Muscle of leg (tissue), 16 donors: ENCODE data around the gene SLCO1C1. TPM values are rescaled to one million over a fixed set of nuclear protein-coding genes. Genes with fewer than 3 reads are reported as not detected.

Source experiments
- DNase-seq: peaks from one replicate; pipeline ENCODE4 v3.0.0; 2013
- H3K27ac ChIP-seq: one replicate; pipeline ENCODE4 v1.5.1; 2013; ENCODE audit warnings: mild to moderate bottlenecking, low read length, control low read depth
- H3K27me3 ChIP-seq: one replicate; pipeline ENCODE4 v1.6.1; 2013; ENCODE audit warnings: low read length; ENCODE audit not compliant: control insufficient read depth, insufficient read depth
- H3K36me3 ChIP-seq: one replicate; pipeline ENCODE4 v1.6.1; 2013; ENCODE audit warnings: low read length; ENCODE audit not compliant: control insufficient read depth, insufficient read depth
- H3K4me1 ChIP-seq: one replicate; pipeline ENCODE4 v1.6.1; 2013; ENCODE audit warnings: low read length; ENCODE audit not compliant: control insufficient read depth, insufficient read depth
- H3K4me3 ChIP-seq: one replicate; pipeline ENCODE4 v1.5.1; 2013; ENCODE audit warnings: low read length, control low read depth
- H3K9me3 ChIP-seq: replicated peaks from 2 replicates; pipeline ENCODE4 v1.6.1; 2013; ENCODE audit warnings: low read depth, low read length; ENCODE audit not compliant: control insufficient read depth
- WGBS: methylation state at CpG from one replicate; pipeline ENCODE4 v1.1.5; 2013; ENCODE audit warnings: missing lambda C conversion rate; ENCODE audit not compliant: insufficient coverage; 5-methylcytosine and 5-hydroxymethylcytosine counted together
- long read RNA-seq, 11 donors: transcript quantifications; one replicate each; lab custom pipeline, GENCODE V29; 2026
- polyA plus RNA-seq, 8 donors: library from polyadenylated mRNA; unstranded; fragments of 120-200 nt; gene quantifications; one replicate each; pipeline versions ENCODE4 v1.2.1 to v1.2.3, GENCODE V29; 2013; ENCODE audit warnings: inconsistent platforms in 1 of 8, low replicate concordance in 1 of 8; ENCODE audit not compliant: insufficient read length in 8 of 8, insufficient read depth in 1 of 8
- total RNA-seq: library from RNA; stranded (reverse); fragments of 120-200 nt; gene quantifications from one replicate; pipeline ENCODE4 v1.2.4, GENCODE V29; 2013

Gene SLCO1C1
- total RNA-seq (0.40 TPM), polyA plus RNA-seq (under 1 TPM; 0.10 to 0.67 (median 0.31) TPM)
- long read RNA-seq, donor 1 = 0 reads
- long read RNA-seq, donor 2 = 0 reads
- long read RNA-seq, donor 3 = 0 reads
- long read RNA-seq, donor 4 = 0 reads
- long read RNA-seq, donor 5 = 0 reads
- long read RNA-seq, donor 6 = 0 reads
- long read RNA-seq, donor 7 = 0 reads
- long read RNA-seq, donor 8 = 0 reads
- long read RNA-seq, donor 9 = 0 reads
- long read RNA-seq, donor 10, partial matches to known transcripts = 0 of 1 reads
- long read RNA-seq, donor 10, other reads (novel, unspliced or antisense) = 0 of 1 reads
- long read RNA-seq, donor 11 = 0 reads

- H3K27ac ChIP-seq = no peak within 1 kb of the TSS
These were observed at the start of gene SLCO1C1 for GRCh38 chr12:20695232-20695631. SLCO1C1 (plus strand) TSS chr12:20695332; CDS start chr12:20699577, 4,245 bp downstream.

GRCh38 chr12:20646239-20646827, 48.8 kb upstream of the SLCO1C1 start:
- DNase-seq = peak; percentile 56
- H3K4me1 ChIP-seq = no peaks in the 10 kb centered on the region
- no peaks in the 10 kb centered on the region for H3K36me3 ChIP-seq
- no peaks in the 10 kb centered on the region for H3K27me3 ChIP-seq
- WGBS = 63% methylated on average over 1 of the region's 3 CpGs
- H3K9me3 ChIP-seq = no peaks in the 10 kb centered on the region
- H3K4me3 ChIP-seq = no peak overlapping the region
- no peak overlapping the region for H3K27ac ChIP-seq

More at GRCh38 chr12:20695232-20695631, at the start of gene SLCO1C1:
- no peaks in the 10 kb centered on the region for H3K9me3 ChIP-seq
- no peak within 1 kb of the TSS for H3K4me3 ChIP-seq
- H3K27me3 ChIP-seq = no peaks in the 10 kb centered on the region
- no peaks in the 10 kb centered on the region for H3K36me3 ChIP-seq
- 26% methylated on average over 2 of the region's 6 CpGs for WGBS
- H3K4me1 ChIP-seq = no peaks in the 10 kb centered on the region
- DNase-seq = peak; percentile 16

- WGBS = no CpG with 5 or more reads among the region's 2 CpGs
- H3K4me1 ChIP-seq = no peaks in the 10 kb centered on the region
- peaks cover 11% of the 10 kb centered on the region for H3K36me3 ChIP-seq
- DNase-seq = no peak
- no peak overlapping the region for H3K4me3 ChIP-seq
- H3K27ac ChIP-seq = no peak overlapping the region
- H3K27me3 ChIP-seq = no peaks in the 10 kb centered on the region
- H3K9me3 ChIP-seq = no peaks in the 10 kb centered on the region
These were observed 41.3 kb upstream of the SLCO1C1 start for GRCh38 chr12:20653871-20654270.

GRCh38 chr12:20656600-20656999, 38.5 kb upstream of the SLCO1C1 start:
- Histone ChIP-seq H3K4me1 (no peaks in the 10 kb centered on the region), H3K27ac (no peak overlapping the region), H3K9me3 (peaks cover 9% of the 10 kb centered on the region), H3K36me3 (peaks cover 15% of the 10 kb centered on the region), H3K27me3 (no peaks in the 10 kb centered on the region), H3K4me3 (no peak overlapping the region)
- no CpG with 5 or more reads among the region's 1 CpG for WGBS
- DNase-seq = peak; percentile 55

GRCh38 chr12:20657496-20657895, 37.6 kb upstream of the SLCO1C1 start:
- WGBS = no CpG with 5 or more reads among the region's 2 CpGs
- Histone ChIP-seq H3K4me3 (no peak overlapping the region), H3K4me1 (no peaks in the 10 kb centered on the region), H3K36me3 (peaks cover 15% of the 10 kb centered on the region), H3K27me3 (no peaks in the 10 kb centered on the region), H3K9me3 (peaks cover 10% of the 10 kb centered on the region), H3K27ac (no peak overlapping the region)
- DNase-seq = peak; percentile 19

GRCh38 chr12:20681334-20681733, 13.8 kb upstream of the SLCO1C1 start:
- H3K4me1 ChIP-seq = no peaks in the 10 kb centered on the region
- DNase-seq = no peak
- H3K27ac ChIP-seq = no peak overlapping the region
- H3K27me3 ChIP-seq = no peaks in the 10 kb centered on the region
- no peak overlapping the region for H3K4me3 ChIP-seq
- no peaks in the 10 kb centered on the region for H3K9me3 ChIP-seq
- H3K36me3 ChIP-seq = peaks cover 8% of the 10 kb centered on the region
- WGBS = 100% methylated on average over 3 of the region's 4 CpGs

GRCh38 chr12:20696181-20696905, 1.2 kb downstream of the SLCO1C1 start:
- no peak overlapping the region for H3K4me3 ChIP-seq
- H3K9me3 ChIP-seq = no peaks in the 10 kb centered on the region
- DNase-seq = peak; percentile 56
- H3K27ac ChIP-seq = no peak overlapping the region
- no peaks in the 10 kb centered on the region for H3K27me3 ChIP-seq
- H3K36me3 ChIP-seq = no peaks in the 10 kb centered on the region
- no peaks in the 10 kb centered on the region for H3K4me1 ChIP-seq
- 33% methylated on average over 1 of the region's 7 CpGs for WGBS

- H3K27ac ChIP-seq = no peak overlapping the region
- no CpG with 5 or more reads among the region's 1 CpG for WGBS
- no peaks in the 10 kb centered on the region for H3K36me3 ChIP-seq
- H3K9me3 ChIP-seq = no peaks in the 10 kb centered on the region
- no peak overlapping the region for H3K4me3 ChIP-seq
- H3K27me3 ChIP-seq = no peaks in the 10 kb centered on the region
- H3K4me1 ChIP-seq = no peaks in the 10 kb centered on the region
- DNase-seq = no peak
These were observed 6.0 kb downstream of the SLCO1C1 start for GRCh38 chr12:20701106-20701505.

GRCh38 chr12:20704860-20705259, 9.7 kb downstream of the SLCO1C1 start:
- Histone ChIP-seq H3K27ac (no peak overlapping the region), H3K27me3 (no peaks in the 10 kb centered on the region), H3K4me1 (no peaks in the 10 kb centered on the region), H3K9me3 (no peaks in the 10 kb centered on the region), H3K4me3 (no peak overlapping the region), H3K36me3 (no peaks in the 10 kb centered on the region)
- WGBS = 13% methylated on average over 3 of the region's 6 CpGs
- DNase-seq = peak; percentile 12

- no peaks in the 10 kb centered on the region for H3K36me3 ChIP-seq
- no peak overlapping the region for H3K4me3 ChIP-seq
- H3K9me3 ChIP-seq = no peaks in the 10 kb centered on the region
- no peak for DNase-seq
- H3K27me3 ChIP-seq = no peaks in the 10 kb centered on the region
- H3K4me1 ChIP-seq = no peaks in the 10 kb centered on the region
- no peak overlapping the region for H3K27ac ChIP-seq
- WGBS = 83% methylated on average over 1 of the region's 3 CpGs
These were observed 16.7 kb downstream of the SLCO1C1 start for GRCh38 chr12:20711846-20712245.
